ENCODE data around the gene NIBAN1. TPM values are rescaled to one million over a fixed set of nuclear protein-coding genes. Genes with fewer than 3 reads are reported as not detected.
A peak's percentile ranks its signal among the peaks of the same experiment; 100 is the strongest.

The NIBAN1 gene
- total and polyA plus RNA-seq, 2 experiments from 2014 or later, result 0.05 to 0.66 TPM

GRCh38 chr1:184980726-184981125, 6.4 kb upstream of the NIBAN1 start:
- Histone ChIP-seq H3K27me3 (peaks cover 45% of the 10 kb centered on the region), H3K9me3 (ENCODE audit: low read depth) (no peaks in the 10 kb centered on the region), H3K36me3 (no peaks in the 10 kb centered on the region), H3K4me1 (ENCODE audit: low read depth) (no peaks in the 10 kb centered on the region), H3K4me3 (no peak overlapping the region), H3K27ac (no peak overlapping the region)
- TF ChIP-seq, protein P1, sequence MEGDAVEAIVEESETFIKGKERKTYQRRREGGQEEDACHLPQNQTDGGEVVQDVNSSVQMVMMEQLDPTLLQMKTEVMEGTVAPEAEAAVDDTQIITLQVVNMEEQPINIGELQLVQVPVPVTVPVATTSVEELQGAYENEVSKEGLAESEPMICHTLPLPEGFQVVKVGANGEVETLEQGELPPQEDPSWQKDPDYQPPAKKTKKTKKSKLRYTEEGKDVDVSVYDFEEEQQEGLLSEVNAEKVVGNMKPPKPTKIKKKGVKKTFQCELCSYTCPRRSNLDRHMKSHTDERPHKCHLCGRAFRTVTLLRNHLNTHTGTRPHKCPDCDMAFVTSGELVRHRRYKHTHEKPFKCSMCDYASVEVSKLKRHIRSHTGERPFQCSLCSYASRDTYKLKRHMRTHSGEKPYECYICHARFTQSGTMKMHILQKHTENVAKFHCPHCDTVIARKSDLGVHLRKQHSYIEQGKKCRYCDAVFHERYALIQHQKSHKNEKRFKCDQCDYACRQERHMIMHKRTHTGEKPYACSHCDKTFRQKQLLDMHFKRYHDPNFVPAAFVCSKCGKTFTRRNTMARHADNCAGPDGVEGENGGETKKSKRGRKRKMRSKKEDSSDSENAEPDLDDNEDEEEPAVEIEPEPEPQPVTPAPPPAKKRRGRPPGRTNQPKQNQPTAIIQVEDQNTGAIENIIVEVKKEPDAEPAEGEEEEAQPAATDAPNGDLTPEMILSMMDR (IDR thresholded peaks at IDR 0.05; ENCODE audit: low read depth, low read length), result no peak
- no peak for DNase-seq (ENCODE audit: low read depth in 1 of 2, low spot score in 1 of 2)

- Histone ChIP-seq H3K36me3 (no peaks in the 10 kb centered on the region), H3K4me3 (no peak overlapping the region), H3K9me3 (ENCODE audit: low read depth) (no peaks in the 10 kb centered on the region), H3K4me1 (ENCODE audit: low read depth) (no peaks in the 10 kb centered on the region), H3K27me3 (peaks cover 75% of the 10 kb centered on the region), H3K27ac (no peak overlapping the region)
- DNase-seq (ENCODE audit: low read depth in 1 of 2, low spot score in 1 of 2), result no peak
- TF ChIP-seq, protein P1 (IDR thresholded peaks at IDR 0.05; ENCODE audit: low read depth, low read length), result no peak
Observed at GRCh38 chr1:184975208-184975870, 1.0 kb upstream of the NIBAN1 start.

- no peaks in the 10 kb centered on the region for H3K4me1 ChIP-seq (ENCODE audit: low read depth)
- no peak for DNase-seq (ENCODE audit: low read depth in 1 of 2, low spot score in 1 of 2)
- TF ChIP-seq, protein P1 (IDR thresholded peaks at IDR 0.05; ENCODE audit: low read depth, low read length), result no peak
- H3K27me3 ChIP-seq, result peaks cover 77% of the 10 kb centered on the region
- H3K4me3 ChIP-seq, result no peak overlapping the region
- no peaks in the 10 kb centered on the region for H3K9me3 ChIP-seq (ENCODE audit: low read depth)
- no peak overlapping the region for H3K27ac ChIP-seq
- H3K36me3 ChIP-seq, result no peaks in the 10 kb centered on the region
Observed at GRCh38 chr1:184974837-184975115, 468 bp upstream of the NIBAN1 start.

DNA sequence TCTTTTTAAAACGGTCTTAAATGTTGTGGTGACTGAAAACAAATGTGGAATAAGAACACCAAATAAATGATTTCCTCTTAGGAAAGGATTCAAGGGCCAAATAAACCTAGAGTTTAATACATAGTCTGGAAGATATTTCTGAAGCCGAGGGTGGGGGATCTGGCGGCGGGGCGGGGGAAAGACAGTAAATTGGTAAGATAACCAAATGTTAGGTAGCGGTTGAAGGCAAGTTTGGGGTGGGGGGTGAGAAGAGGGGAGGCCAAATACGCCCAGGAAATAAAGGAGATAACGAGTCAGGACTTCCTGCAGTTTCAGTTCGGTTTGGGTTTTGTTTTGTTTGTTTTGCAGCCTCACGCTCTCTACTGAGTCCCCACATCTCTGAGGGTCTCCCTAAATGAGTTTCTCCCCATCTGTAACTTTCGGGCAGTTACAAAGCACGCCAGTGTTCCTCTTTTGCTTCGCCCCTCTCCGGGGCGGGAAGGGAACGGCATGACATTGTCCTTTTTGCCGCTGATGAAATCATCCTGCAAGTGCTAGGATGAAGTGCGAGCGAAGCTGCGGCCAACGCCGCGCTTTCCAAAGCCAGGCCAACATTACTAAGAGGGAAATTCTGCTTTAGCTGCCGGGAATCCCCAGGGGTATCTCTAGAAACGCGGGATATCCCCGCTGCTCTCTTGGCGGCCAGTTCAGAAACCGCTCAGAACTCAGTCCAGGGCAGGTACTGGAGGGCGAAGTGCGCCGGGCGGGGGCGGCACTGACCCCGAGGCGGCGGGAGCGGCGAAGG, 844 bp downstream of the NIBAN1 start:
- Histone ChIP-seq H3K36me3 (no peaks in the 10 kb centered on the region), H3K9me3 (ENCODE audit: low read depth) (no peaks in the 10 kb centered on the region), H3K4me1 (ENCODE audit: low read depth) (no peaks in the 10 kb centered on the region), H3K4me3 (peak overlapping the region; percentile 42), H3K27ac (no peak overlapping the region), H3K27me3 (peaks cover 84% of the 10 kb centered on the region)
- TF ChIP-seq, protein P1 (IDR thresholded peaks at IDR 0.05; ENCODE audit: low read depth, low read length), result no peak
- DNase-seq (ENCODE audit: low read depth in 1 of 2, low spot score in 1 of 2), result peak; percentile 33 to 78

- no peaks in the 10 kb centered on the region for H3K4me1 ChIP-seq (ENCODE audit: low read depth)
- H3K9me3 ChIP-seq (ENCODE audit: low read depth), result no peaks in the 10 kb centered on the region
- H3K36me3 ChIP-seq, result no peaks in the 10 kb centered on the region
- no peak overlapping the region for H3K4me3 ChIP-seq
- TF ChIP-seq, protein P1 (IDR thresholded peaks at IDR 0.05; ENCODE audit: low read depth, low read length), result no peak
- H3K27ac ChIP-seq, result no peak overlapping the region
- H3K27me3 ChIP-seq, result peaks cover 87% of the 10 kb centered on the region
- DNase-seq (ENCODE audit: low read depth in 1 of 2, low spot score in 1 of 2), result peak in 1 of 2 donors; percentile 43
Observed at GRCh38 chr1:184972315-184973055, 1.8 kb downstream of the NIBAN1 start.

All from cardiac muscle cell (in vitro differentiated cells and primary cell).